ENCODE results near the gene TSR3.
"Not testable (repeated sequence)": the region's sequence is repeated elsewhere in the genome, so short reads cannot be mapped to it uniquely, and the experiment has no call there.

The TSR3 gene

GRCh38 chr16:1330260-1330914 lies 21.3 kb downstream of the TSR3 start:
- Histone ChIP-seq H3K27ac (no peak overlapping the region), H3K4me2 (no peak overlapping the region)

GRCh38 chr16:1328961-1329360 lies 22.7 kb downstream of the TSR3 start:
- H3K9me3 ChIP-seq (replicated peaks in 1 of 11) = peaks cover 0 to 14% (median 8%) of the 10 kb centered on the region in 11 experiments; a peak in 17 of 22 replicates
- peaks cover 16 to 57% (median 44%) of the 10 kb centered on the region in 10 experiments for H3K4me1 ChIP-seq
- not testable (repeated sequence) for H3K27ac ChIP-seq, H3K9ac ChIP-seq, H3K4me3 ChIP-seq, H3K4me2 ChIP-seq
- peaks cover 26 to 77% (median 59%) of the 10 kb centered on the region in 11 experiments; a peak in 21 of 22 replicates for H4K20me1 ChIP-seq
- peaks cover 32 to 43% (median 41%) of the 10 kb centered on the region in 11 experiments for H3K27me3 ChIP-seq
- H3K36me3 ChIP-seq = peaks cover 17 to 26% (median 22%) of the 10 kb centered on the region in 11 experiments

More at GRCh38 chr16:1330260-1330914, 21.3 kb downstream of the TSR3 start:
- Histone ChIP-seq H3K9ac (no peak overlapping the region), H3K9me3 (replicated peaks in 1 of 11) (peaks cover 0 to 14% (median 8%) of the 10 kb centered on the region in 11 experiments; a peak in 17 of 22 replicates), H3K27me3 (peaks cover 46 to 57% (median 55%) of the 10 kb centered on the region in 11 experiments), H4K20me1 (peaks cover 14 to 77% (median 59%) of the 10 kb centered on the region in 11 experiments; a peak in 21 of 22 replicates), H3K36me3 (peaks cover 3 to 12% (median 7%) of the 10 kb centered on the region in 11 experiments; a peak in 19 of 22 replicates), H3K4me1 (peaks cover 16 to 59% (median 47%) of the 10 kb centered on the region in 10 experiments), H3K4me3 (no peak overlapping the region)
- TF ChIP-seq Cebpa-rat (IDR thresholded peaks at IDR 0.05) = no peak

- H3K27ac ChIP-seq, H3K4me2 ChIP-seq, H3K4me3 ChIP-seq, H3K9ac ChIP-seq: not testable (repeated sequence)
- Histone ChIP-seq H3K4me1 (peaks cover 16 to 60% (median 46%) of the 10 kb centered on the region in 10 experiments), H3K36me3 (peaks cover 25 to 35% (median 30%) of the 10 kb centered on the region in 11 experiments), H3K27me3 (peaks cover 23 to 35% (median 32%) of the 10 kb centered on the region in 11 experiments), H4K20me1 (peaks cover 34 to 79% (median 62%) of the 10 kb centered on the region in 11 experiments), H3K9me3 (replicated peaks in 1 of 11) (peaks cover 0 to 12% (median 8%) of the 10 kb centered on the region in 11 experiments; a peak in 17 of 22 replicates)
Observed at GRCh38 chr16:1328136-1328535, 23.5 kb downstream of the TSR3 start.

GRCh38 chr16:1327619-1327947 lies 24.1 kb downstream of the TSR3 start:
- Histone ChIP-seq H3K4me2 (no peak overlapping the region; a peak in 1 of 22 replicates), H3K9me3 (replicated peaks in 1 of 11) (peaks cover 0 to 9% (median 8%) of the 10 kb centered on the region in 11 experiments; a peak in 17 of 22 replicates), H3K4me1 (peaks cover 15 to 60% (median 41%) of the 10 kb centered on the region in 10 experiments), H3K36me3 (peaks cover 30 to 40% (median 35%) of the 10 kb centered on the region in 11 experiments), H3K27me3 (peaks cover 18 to 29% (median 27%) of the 10 kb centered on the region in 11 experiments), H3K27ac (no peak overlapping the region), H3K4me3 (no peak overlapping the region), H3K9ac (no peak overlapping the region), H4K20me1 (peaks cover 36 to 79% (median 62%) of the 10 kb centered on the region in 11 experiments)
- no peak for TF ChIP-seq Cebpa-rat (IDR thresholded peaks at IDR 0.05)

- H3K27me3 ChIP-seq = peaks cover 13 to 24% (median 22%) of the 10 kb centered on the region in 11 experiments
- H3K9me3 ChIP-seq (replicated peaks in 1 of 11) = peaks cover 0 to 9% (median 8%) of the 10 kb centered on the region in 11 experiments; a peak in 17 of 22 replicates
- no peak overlapping the region for H3K4me3 ChIP-seq
- H3K4me2 ChIP-seq = peak overlapping the region in 2 of 11 experiments; percentile 9 to 32; a peak in 2 of 22 replicates
- H3K4me1 ChIP-seq = peaks cover 10 to 57% (median 36%) of the 10 kb centered on the region in 10 experiments
- peaks cover 38 to 79% (median 62%) of the 10 kb centered on the region in 11 experiments for H4K20me1 ChIP-seq
- peaks cover 35 to 45% (median 40%) of the 10 kb centered on the region in 11 experiments for H3K36me3 ChIP-seq
- TF ChIP-seq Cebpa-rat (IDR thresholded peaks at IDR 0.05) = no peak
- H3K9ac ChIP-seq = no peak overlapping the region
- no peak overlapping the region for H3K27ac ChIP-seq
Observed at GRCh38 chr16:1326946-1327618, 24.6 kb downstream of the TSR3 start.

GRCh38 chr16:1326391-1326790 lies 25.3 kb downstream of the TSR3 start:
- Histone ChIP-seq H3K27ac (no peak overlapping the region), H3K9me3 (replicated peaks in 1 of 11) (peaks cover 0 to 9% (median 8%) of the 10 kb centered on the region in 11 experiments; a peak in 17 of 22 replicates), H3K27me3 (peaks cover 6 to 17% (median 15%) of the 10 kb centered on the region in 11 experiments), H3K9ac (0 out of 22 replicates have a peak overlapping the region, but pooled peaks of 1 of the 11 experiments have one; percentile 30), H3K36me3 (peaks cover 42 to 52% (median 47%) of the 10 kb centered on the region in 11 experiments), H3K4me2 (peak overlapping the region in 5 of 11 experiments; percentile 4 to 40 (median 34); a peak in 5 of 22 replicates), H3K4me1 (peaks cover 3 to 50% (median 29%) of the 10 kb centered on the region in 10 experiments), H3K4me3 (no peak overlapping the region), H4K20me1 (peaks cover 45 to 79% (median 65%) of the 10 kb centered on the region in 11 experiments)
- TF ChIP-seq Cebpa-rat (IDR thresholded peaks at IDR 0.05) = no peak

GRCh38 chr16:1325673-1326371 lies 25.9 kb downstream of the TSR3 start:
- Histone ChIP-seq H3K4me2 (peak overlapping the region in 6 of 11 experiments; percentile 4 to 51 (median 35); a peak in 8 of 22 replicates), H3K4me1 (peaks cover 0 to 51% (median 25%) of the 10 kb centered on the region in 10 experiments; a peak in 14 of 20 replicates), H3K36me3 (peaks cover 48 to 58% (median 53%) of the 10 kb centered on the region in 11 experiments), H3K9ac (peak overlapping the region in 3 of 11 experiments; percentile 15 to 30 (median 23); a peak in 2 of 22 replicates), H3K9me3 (replicated peaks in 1 of 11) (peaks cover 0 to 9% (median 8%) of the 10 kb centered on the region in 11 experiments; a peak in 17 of 22 replicates), H4K20me1 (peaks cover 51 to 80% (median 71%) of the 10 kb centered on the region in 11 experiments), H3K4me3 (no peak overlapping the region), H3K27ac (no peak overlapping the region), H3K27me3 (peaks cover under 1 to 12% (median 9%) of the 10 kb centered on the region in 11 experiments; a peak in 17 of 22 replicates)
- no peak for TF ChIP-seq Cebpa-rat (IDR thresholded peaks at IDR 0.05)

GRCh38 chr16:1325261-1325660 lies 26.4 kb downstream of the TSR3 start:
- Histone ChIP-seq H3K4me2 (peak overlapping the region in 6 of 11 experiments; percentile 4 to 51 (median 35); a peak in 8 of 22 replicates), H3K36me3 (peaks cover 53 to 63% (median 58%) of the 10 kb centered on the region in 11 experiments), H4K20me1 (peaks cover 56 to 83% (median 76%) of the 10 kb centered on the region in 11 experiments), H3K27ac (no peak overlapping the region), H3K9ac (peak overlapping the region in 3 of 11 experiments; percentile 15 to 30 (median 23); a peak in 2 of 22 replicates), H3K27me3 (peaks cover 0 to 6% (median 4%) of the 10 kb centered on the region in 11 experiments; a peak in 15 of 22 replicates), H3K4me3 (no peak overlapping the region), H3K4me1 (peaks cover 0 to 55% (median 25%) of the 10 kb centered on the region in 10 experiments; a peak in 14 of 20 replicates), H3K9me3 (replicated peaks in 1 of 11) (peaks cover 0 to 5% (median 4%) of the 10 kb centered on the region in 11 experiments; a peak in 17 of 22 replicates)
- no peak for TF ChIP-seq Cebpa-rat (IDR thresholded peaks at IDR 0.05)

Data from BLaER1 treated with 17β-estradiol and CSF1 and Interleukin-3, amounts not matched to agents 10 nM and 100 nM (cell line).